Thoracic aorta (tissue), 2 donors: ENCODE data around the gene RASSF3. TPM values are rescaled to one million over a fixed set of nuclear protein-coding genes. Genes with fewer than 3 reads are reported as not detected.

Experiments used
- ATAC-seq: fragments of 150-250 bp; one replicate; pipeline ENCODE4 v1.8.0; 2017; ENCODE audit warnings: low read depth; ENCODE audit not compliant: insufficient number of reproducible peaks, low FRiP score
- DNase-seq: peaks from one replicate; pipeline ENCODE4 v3.0.0-alpha.2; 2020; ENCODE audit warnings: low spot score
- H3K27ac ChIP-seq, 2 donors: fragments of 200-600 bp; sonication (generic); 1 replicate in 1 of 2; 2 replicates in 1 of 2; pipeline ENCODE4 v1.5.1; 2016; ENCODE audit warnings: mild to moderate bottlenecking in 2 of 2, moderate library complexity in 2 of 2
- H3K27me3 ChIP-seq: fragments of 200-600 bp; sonication (generic); replicated peaks from 2 replicates; pipeline ENCODE4 v1.6.0; 2016; ENCODE audit warnings: mild to moderate bottlenecking; ENCODE audit not compliant: insufficient read depth
- H3K36me3 ChIP-seq: fragments of 200-600 bp; sonication (generic); one replicate; pipeline ENCODE4 v1.5.1; 2016
- H3K4me1 ChIP-seq, 2 donors: fragments of 200-600 bp; sonication (generic); 1 replicate in 1 of 2; 2 replicates in 1 of 2; pipeline versions ENCODE4 v1.5.1 to v1.6.0; 2016; ENCODE audit warnings: low read depth in 2 of 2, mild to moderate bottlenecking in 1 of 2; ENCODE audit not compliant: control insufficient read depth in 1 of 2
- H3K4me3 ChIP-seq: fragments of 200-600 bp; sonication (generic); 2 replicates; pipeline ENCODE4 v1.5.1; 2016; ENCODE audit warnings: mild to moderate bottlenecking
- H3K9me3 ChIP-seq: fragments of 200-600 bp; sonication (generic); 2 replicates; pipeline ENCODE4 v1.5.1; 2016
- total RNA-seq, 2 donors: library from RNA; depleted of rRNA; stranded (reverse); fragments of >200 nt; gene quantifications; one replicate each; pipeline versions ENCODE4 v1.1.0 to v1.2.3, GENCODE V29; 2016
- TF ChIP-seq, protein P1 (sequence below): fragments of 200-600 bp; sonication (generic); IDR thresholded peaks from one replicate; pipeline ENCODE4 v1.5.1; 2019; ENCODE audit warnings: antibody characterized with exemption

Gene RASSF3
- total RNA-seq, 2 donors from 2014 or later, result 126 to 149 TPM

DNA sequence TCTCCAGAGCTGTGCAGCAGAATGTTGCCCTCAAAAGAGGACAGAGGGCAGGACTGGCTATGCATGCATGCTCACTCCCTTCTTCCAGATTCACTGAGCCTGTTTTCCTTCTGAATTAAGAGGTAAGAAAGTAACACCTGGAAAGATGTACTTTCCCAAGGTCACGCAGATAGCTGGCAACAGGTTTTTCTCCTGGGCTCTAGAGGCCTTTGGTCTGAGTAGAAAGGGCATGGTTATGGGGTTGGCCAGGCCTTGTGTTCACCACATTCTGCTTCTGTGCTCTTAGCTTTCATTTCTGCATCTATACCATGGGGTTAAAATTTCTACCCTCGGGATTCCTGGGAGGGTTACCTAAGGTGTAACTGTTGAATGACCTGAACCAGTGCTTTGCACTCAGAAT lies 57.5 kb downstream of the RASSF3 start:
- ATAC-seq, result no peak
- no peak for DNase-seq
- TF ChIP-seq, protein P1, sequence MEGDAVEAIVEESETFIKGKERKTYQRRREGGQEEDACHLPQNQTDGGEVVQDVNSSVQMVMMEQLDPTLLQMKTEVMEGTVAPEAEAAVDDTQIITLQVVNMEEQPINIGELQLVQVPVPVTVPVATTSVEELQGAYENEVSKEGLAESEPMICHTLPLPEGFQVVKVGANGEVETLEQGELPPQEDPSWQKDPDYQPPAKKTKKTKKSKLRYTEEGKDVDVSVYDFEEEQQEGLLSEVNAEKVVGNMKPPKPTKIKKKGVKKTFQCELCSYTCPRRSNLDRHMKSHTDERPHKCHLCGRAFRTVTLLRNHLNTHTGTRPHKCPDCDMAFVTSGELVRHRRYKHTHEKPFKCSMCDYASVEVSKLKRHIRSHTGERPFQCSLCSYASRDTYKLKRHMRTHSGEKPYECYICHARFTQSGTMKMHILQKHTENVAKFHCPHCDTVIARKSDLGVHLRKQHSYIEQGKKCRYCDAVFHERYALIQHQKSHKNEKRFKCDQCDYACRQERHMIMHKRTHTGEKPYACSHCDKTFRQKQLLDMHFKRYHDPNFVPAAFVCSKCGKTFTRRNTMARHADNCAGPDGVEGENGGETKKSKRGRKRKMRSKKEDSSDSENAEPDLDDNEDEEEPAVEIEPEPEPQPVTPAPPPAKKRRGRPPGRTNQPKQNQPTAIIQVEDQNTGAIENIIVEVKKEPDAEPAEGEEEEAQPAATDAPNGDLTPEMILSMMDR, result no peak
- Histone ChIP-seq H3K4me3 (no peak overlapping the region), H3K27ac (peak overlapping the region; percentile 52 to 92), H3K36me3 (no peaks in the 10 kb centered on the region), H3K4me1 (peaks cover 49 to 96% of the 10 kb centered on the region in 2 donors), H3K9me3 (no peaks in the 10 kb centered on the region), H3K27me3 (no peaks in the 10 kb centered on the region)

DNA sequence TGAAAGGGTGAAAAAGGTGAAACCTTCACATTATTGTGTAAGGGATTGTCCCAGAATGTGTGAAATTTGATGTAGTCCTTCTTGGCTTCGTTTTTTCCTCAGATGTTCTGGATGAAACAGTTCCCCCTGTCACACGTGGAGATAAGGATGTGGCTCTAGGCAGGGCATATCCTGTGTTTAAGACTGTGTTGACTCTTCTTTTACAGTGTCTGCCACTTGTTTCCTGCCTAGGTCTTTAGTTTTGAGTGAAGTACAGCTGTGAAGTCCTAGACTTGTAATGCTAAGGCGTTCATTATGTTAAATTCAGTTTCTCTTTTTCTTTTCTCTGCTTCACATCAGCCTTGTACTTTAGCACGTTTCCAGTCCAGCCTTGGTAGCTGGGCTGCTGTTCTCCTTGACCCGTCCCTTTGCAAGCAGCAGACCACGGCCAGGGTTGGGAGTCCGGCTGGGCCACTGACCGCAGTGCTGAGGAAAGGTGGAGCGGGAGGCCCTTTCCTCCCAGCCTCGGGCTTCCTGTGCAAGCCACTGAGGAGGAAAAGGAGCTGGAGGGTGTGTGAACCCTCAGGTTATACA lies 59.1 kb downstream of the RASSF3 start:
- ATAC-seq (no peak), DNase-seq (no peak)
- Histone ChIP-seq H3K4me3 (peak overlapping the region; percentile 54), H3K4me1 (peaks cover 61 to 98% of the 10 kb centered on the region in 2 donors), H3K9me3 (no peaks in the 10 kb centered on the region), H3K27ac (peak overlapping the region; percentile 64 to 92), H3K27me3 (no peaks in the 10 kb centered on the region), H3K36me3 (no peaks in the 10 kb centered on the region)
- TF ChIP-seq, protein P1, result no peak

DNA sequence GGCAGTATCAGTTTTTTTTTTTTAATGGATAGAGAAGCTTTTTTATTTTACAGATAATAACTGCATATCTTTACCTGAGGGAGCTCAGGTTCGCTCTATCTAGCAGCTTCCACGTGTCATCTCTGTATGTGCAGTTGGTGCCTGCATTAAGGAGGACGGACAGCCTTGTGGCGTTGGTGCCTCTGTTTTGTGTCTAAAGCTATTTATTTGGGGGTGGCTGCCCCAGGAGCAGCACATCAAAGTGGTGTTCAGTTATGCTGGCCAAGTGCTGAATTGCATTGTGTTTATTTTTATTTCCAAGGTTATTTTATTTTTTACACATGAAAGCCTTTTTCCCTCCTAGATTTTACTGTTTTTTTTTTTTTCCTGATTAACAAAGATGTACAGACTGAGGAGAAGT lies 59.7 kb downstream of the RASSF3 start:
- DNase-seq (no peak), ATAC-seq (no peak)
- H3K27me3 ChIP-seq, result no peaks in the 10 kb centered on the region
- peak overlapping the region; percentile 78 to 92 for H3K27ac ChIP-seq
- H3K9me3 ChIP-seq, result no peaks in the 10 kb centered on the region
- H3K36me3 ChIP-seq, result no peaks in the 10 kb centered on the region
- peaks cover 65 to 96% of the 10 kb centered on the region in 2 donors for H3K4me1 ChIP-seq
- peak overlapping the region; percentile 54 for H3K4me3 ChIP-seq
- TF ChIP-seq, protein P1, result no peak

DNA sequence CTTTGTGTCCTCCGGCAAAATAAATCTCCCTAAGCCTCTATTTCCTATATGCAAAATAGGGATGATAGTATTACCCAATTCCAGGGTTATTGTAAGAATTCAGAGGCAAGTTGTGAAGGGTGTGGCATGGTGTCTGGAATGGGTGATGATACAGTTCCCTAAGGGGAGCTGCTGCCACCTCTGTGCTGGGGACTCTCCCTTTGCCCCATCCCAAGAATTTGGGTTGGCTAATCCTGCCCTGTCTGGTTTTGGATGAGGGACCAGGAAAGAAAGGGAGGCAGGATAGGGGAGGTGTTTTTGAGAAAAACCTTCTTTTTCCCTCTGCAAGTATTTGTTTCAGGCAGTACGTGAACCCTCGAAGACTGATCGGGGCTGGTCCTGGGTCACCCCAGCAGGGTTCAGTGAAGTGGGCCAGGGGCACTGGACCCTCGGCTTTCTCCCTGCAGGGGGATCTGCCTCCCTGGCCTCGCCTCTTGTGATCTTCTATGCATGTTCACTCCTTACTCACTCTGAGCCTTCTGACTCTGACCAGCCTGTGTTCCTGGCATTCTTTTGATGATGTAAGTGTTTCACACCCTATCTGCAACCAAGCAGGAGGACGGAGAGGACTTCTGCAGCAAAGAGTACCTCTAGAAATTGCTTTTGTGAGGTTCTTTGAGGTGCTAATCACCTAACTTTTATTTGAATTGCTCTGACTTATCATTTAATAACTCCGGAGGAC lies 60.8 kb downstream of the RASSF3 start:
- Histone ChIP-seq H3K9me3 (no peaks in the 10 kb centered on the region), H3K4me3 (peak overlapping the region; percentile 26), H3K4me1 (peaks cover 66 to 96% of the 10 kb centered on the region in 2 donors), H3K27me3 (no peaks in the 10 kb centered on the region), H3K36me3 (no peaks in the 10 kb centered on the region), H3K27ac (peak overlapping the region; percentile 78 to 92)
- ATAC-seq (peak; percentile 45), DNase-seq (no peak)
- TF ChIP-seq, protein P1, result no peak

DNA sequence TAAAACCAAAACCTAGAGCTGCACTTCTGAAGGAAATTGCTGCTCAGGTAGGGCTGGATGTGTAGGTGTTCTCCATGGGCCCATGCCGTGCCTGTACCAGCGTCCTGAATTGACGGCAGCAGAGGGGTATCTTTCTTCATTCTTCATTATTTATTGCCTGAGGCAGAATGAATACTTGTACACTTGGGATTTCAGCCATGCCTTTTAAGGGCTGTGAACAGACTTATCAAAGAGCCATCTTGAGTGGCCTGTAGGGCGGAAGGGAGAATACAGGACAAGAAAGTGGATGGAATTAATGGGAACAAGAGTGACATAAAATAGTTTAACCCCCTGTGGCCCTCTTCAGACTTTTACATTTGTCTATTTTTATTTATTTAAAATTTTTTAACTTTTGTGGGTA lies 61.4 kb downstream of the RASSF3 start:
- no peaks in the 10 kb centered on the region for H3K9me3 ChIP-seq
- TF ChIP-seq, protein P1, result no peak
- H3K36me3 ChIP-seq, result no peaks in the 10 kb centered on the region
- H3K4me3 ChIP-seq, result peak overlapping the region; percentile 26
- no peaks in the 10 kb centered on the region for H3K27me3 ChIP-seq
- ATAC-seq (no peak), DNase-seq (no peak)
- peak overlapping the region; percentile 78 to 92 for H3K27ac ChIP-seq
- H3K4me1 ChIP-seq, result peaks cover 64 to 96% of the 10 kb centered on the region in 2 donors
